Upper lobe of right lung (tissue), 1 donor: ENCODE data around the gene MAP3K20. TPM values are rescaled to one million over a fixed set of nuclear protein-coding genes. Genes with fewer than 3 reads are reported as not detected.
A peak's percentile ranks its signal among the peaks of the same experiment; 100 is the strongest.

Source experiments
- ATAC-seq: fragments of 200-7000 bp; cut with Tn5 transposase; one replicate; pipeline ENCODE4 v1.9.1; 2020; ENCODE audit warnings: mild to moderate bottlenecking, moderate library complexity
- DNase-seq: peaks from one replicate; pipeline ENCODE4 v3.0.0-alpha.2; 2020
- H3K27ac ChIP-seq: fragments of 200-600 bp; one replicate; pipeline ENCODE4 v1.8.0; 2022
- H3K27me3 ChIP-seq: fragments of 200-600 bp; one replicate; pipeline ENCODE4 v1.8.0; 2022; ENCODE audit warnings: mild to moderate bottlenecking
- H3K36me3 ChIP-seq: fragments of 200-600 bp; one replicate; pipeline ENCODE4 v1.8.0; 2022
- H3K4me1 ChIP-seq: fragments of 200-600 bp; one replicate; pipeline ENCODE4 v1.8.0; 2022
- H3K4me3 ChIP-seq: fragments of 200-600 bp; one replicate; pipeline ENCODE4 v1.8.0; 2022; ENCODE audit warnings: mild to moderate bottlenecking
- H3K9me3 ChIP-seq: fragments of 200-600 bp; one replicate; pipeline ENCODE4 v1.8.0; 2022
- intact Hi-C: fragments of 100-400 bp; cut with DNase I; formaldehyde crosslinking; loops from one replicate; pipeline ENCODE4 v1.11.0; 2022
- long read RNA-seq: library from polyadenylated mRNA; unstranded; transcript quantifications from one replicate; pipeline ENCODE4 v2.0.0, GENCODE V29; 2021
- total RNA-seq: library from RNA; stranded (reverse); fragmentation: NEBNext Ultra II Directional; extraction: Animal tissue kit (Norgen Biotek cat#: 25700); gene quantifications from one replicate; pipeline ENCODE4 v1.2.1, GENCODE V29; 2021
- TF ChIP-seq, protein P1 (sequence below): fragments of 200-600 bp; IDR thresholded peaks from one replicate; pipeline ENCODE4 v1.8.0; 2022; ENCODE audit warnings: antibody characterized with exemption
- donor health status: DM: no; HTN: yes; CAD: no; lungs with severe emphysema.

MAP3K20 gene
- 52.0 TPM for total RNA-seq
- long read RNA-seq, full-length matches to known transcripts = 57 of 78 reads
- long read RNA-seq, partial matches to known transcripts = 7 of 78 reads
- long read RNA-seq, other reads (novel, unspliced or antisense) = 14 of 78 reads

DNA sequence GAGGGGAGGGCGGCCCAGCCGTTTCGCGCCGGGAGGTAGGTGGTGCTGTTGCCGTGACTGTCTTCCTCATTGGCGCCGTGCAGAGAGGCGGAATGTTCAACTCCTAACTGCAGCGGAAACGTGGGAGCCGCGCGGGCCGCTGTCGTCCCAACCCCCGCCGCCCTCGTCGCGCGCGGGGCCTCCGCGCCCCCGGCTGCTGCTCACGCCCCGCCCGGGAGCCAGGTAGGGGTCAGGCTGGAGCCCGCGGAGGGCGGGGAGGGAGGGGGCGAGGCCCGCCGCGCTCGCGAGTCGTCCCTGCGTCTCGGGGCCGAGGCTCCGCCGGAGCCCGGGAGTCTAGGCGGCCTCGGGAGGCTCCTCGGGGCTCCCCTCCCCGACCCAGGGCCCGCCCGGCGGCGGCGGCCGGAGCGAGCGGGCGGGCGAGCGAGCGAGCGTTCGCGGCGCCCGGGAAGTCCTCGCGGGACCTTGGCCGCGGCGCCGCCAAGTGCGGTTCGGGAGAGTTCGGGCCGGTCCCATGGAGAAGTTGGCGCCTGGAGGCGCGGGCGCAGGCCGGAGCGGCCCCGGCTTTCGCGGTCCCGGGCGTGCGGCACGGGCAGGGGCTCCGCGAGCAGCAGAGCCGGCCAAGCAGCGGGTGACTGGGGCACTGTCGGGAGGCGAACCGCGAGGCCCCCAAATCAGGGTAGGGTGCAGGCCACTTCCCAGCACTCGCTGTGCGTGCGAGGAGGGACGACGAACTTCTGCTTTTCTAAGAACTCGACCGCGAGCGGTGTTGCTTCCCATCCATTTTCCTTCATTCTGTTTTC, at the start of gene MAP3K20:
MAP3K20 (plus strand) TSS at position 66 of the 800 bp plus-strand sequence. CDS start 15,186 bp downstream, outside the sequence.
- ATAC-seq (peak; percentile 89), DNase-seq (peak; percentile 88)
- Histone ChIP-seq H3K4me1 (peaks cover 14% of the 10 kb centered on the region), H3K27me3 (no peaks in the 10 kb centered on the region), H3K27ac (peak within 1 kb of the TSS; percentile 90), H3K36me3 (no peaks in the 10 kb centered on the region), H3K9me3 (no peaks in the 10 kb centered on the region), H3K4me3 (peak within 1 kb of the TSS; percentile 73)
- intact Hi-C loops = no loop called here
- TF ChIP-seq, protein P1, sequence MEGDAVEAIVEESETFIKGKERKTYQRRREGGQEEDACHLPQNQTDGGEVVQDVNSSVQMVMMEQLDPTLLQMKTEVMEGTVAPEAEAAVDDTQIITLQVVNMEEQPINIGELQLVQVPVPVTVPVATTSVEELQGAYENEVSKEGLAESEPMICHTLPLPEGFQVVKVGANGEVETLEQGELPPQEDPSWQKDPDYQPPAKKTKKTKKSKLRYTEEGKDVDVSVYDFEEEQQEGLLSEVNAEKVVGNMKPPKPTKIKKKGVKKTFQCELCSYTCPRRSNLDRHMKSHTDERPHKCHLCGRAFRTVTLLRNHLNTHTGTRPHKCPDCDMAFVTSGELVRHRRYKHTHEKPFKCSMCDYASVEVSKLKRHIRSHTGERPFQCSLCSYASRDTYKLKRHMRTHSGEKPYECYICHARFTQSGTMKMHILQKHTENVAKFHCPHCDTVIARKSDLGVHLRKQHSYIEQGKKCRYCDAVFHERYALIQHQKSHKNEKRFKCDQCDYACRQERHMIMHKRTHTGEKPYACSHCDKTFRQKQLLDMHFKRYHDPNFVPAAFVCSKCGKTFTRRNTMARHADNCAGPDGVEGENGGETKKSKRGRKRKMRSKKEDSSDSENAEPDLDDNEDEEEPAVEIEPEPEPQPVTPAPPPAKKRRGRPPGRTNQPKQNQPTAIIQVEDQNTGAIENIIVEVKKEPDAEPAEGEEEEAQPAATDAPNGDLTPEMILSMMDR = peak; percentile 46

DNA sequence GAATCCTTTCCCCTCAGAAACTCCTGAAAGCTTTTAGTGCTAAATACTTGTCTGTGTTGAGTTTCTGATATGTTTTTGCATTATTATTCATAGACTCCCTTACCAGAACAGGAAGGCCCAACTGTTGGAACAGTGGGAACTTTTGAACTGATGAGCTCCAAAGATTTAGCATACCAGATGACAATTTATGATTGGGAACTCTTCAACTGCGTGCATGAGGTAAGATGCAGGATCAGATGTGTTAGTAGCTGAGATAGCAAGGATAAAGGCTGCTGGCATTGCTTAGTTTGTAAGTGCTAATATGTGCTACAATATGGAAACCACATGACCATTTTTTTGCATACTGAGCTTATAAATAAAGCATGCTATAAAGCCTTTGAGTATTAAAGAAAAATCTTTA, 49.2 kb upstream of the MAP3K20 start:
- Histone ChIP-seq H3K27ac (no peak overlapping the region), H3K36me3 (no peaks in the 10 kb centered on the region), H3K27me3 (no peaks in the 10 kb centered on the region), H3K9me3 (no peaks in the 10 kb centered on the region), H3K4me1 (peaks cover 9% of the 10 kb centered on the region), H3K4me3 (no peak overlapping the region)
- ATAC-seq = no peak
- intact Hi-C loops = loop anchor here (10.0 kb wide), 1 partner anchor 178 kb away; no protein-coding TSS in a partner anchor
- DNase-seq = no peak
- TF ChIP-seq, protein P1 = no peak

DNA sequence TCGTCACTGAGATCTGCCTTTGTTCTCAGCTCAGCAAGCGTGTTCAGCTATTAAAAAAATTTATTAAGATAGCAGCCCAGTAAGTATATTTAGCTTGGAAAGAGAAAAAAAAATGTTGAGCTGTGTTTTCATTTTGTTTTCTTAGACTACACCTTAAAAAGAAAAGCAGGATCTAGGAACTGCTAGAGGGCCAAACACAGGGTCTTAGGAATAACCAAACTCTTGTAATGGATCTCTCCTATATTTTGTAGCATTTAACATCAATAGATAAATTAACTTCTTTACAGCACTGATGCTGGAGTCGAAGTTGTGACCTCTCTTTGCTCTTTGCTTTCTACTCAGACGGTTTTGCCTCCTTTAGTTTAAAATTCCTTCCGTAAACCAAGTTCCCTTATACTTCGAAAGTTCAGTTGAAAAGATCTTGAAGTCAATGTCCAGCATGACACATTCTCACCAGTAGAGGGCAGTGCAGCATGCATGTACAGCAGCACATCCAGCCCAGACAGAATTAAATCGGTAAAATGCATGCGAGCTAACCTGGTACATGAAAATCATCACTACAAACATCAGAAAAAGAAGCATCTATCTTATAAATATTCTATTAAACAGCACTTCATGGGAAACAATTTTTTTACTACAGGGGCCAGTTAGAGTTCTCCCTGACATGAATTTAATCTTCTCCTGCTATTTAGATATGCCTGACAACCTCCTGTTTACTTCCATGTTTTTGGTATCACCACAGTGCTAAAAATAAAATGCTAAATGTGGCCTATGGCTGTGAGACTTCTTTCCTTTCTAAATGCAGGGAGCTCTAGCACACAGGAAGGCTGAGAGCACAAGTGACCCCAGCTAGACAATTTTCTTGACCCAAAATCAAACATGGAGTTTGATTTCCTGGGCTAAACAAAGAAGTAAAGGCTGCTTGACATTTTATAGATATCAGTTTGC, 48.2 kb upstream of the MAP3K20 start:
- DNase-seq = no peak
- H3K9me3 ChIP-seq = no peaks in the 10 kb centered on the region
- H3K27ac ChIP-seq = peak overlapping the region; percentile 37
- no peaks in the 10 kb centered on the region for H3K27me3 ChIP-seq
- peak; percentile 96 for ATAC-seq
- no peak overlapping the region for H3K4me3 ChIP-seq
- intact Hi-C loops = loop anchor here (10.0 kb wide), 1 partner anchor 177 kb away; no protein-coding TSS in a partner anchor
- H3K36me3 ChIP-seq = no peaks in the 10 kb centered on the region
- peaks cover 9% of the 10 kb centered on the region for H3K4me1 ChIP-seq
- TF ChIP-seq, protein P1 = peak; percentile 95

DNA sequence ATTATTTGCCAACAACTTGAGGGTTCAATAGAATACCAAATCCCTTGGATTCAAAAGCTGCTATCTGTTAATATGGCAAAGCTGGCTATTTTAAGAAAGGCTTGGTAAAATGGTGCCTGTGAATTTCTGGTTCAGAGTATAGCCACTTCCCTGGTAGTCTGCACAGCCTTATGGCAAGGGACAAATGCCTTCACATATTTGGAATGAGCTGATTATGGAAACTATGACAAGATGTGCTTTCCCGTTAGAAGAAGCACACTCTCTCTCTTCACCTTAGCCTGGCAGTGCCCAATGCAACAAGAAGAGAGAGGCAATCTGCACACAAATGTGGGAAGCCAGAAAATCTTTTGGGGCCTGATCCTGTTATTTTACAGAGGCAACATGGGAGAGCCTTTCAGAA, 47.5 kb upstream of the MAP3K20 start:
- DNase-seq = no peak
- intact Hi-C loops = loop anchor here (10.0 kb wide), 1 partner anchor 177 kb away; no protein-coding TSS in a partner anchor
- TF ChIP-seq, protein P1 = no peak

DNA sequence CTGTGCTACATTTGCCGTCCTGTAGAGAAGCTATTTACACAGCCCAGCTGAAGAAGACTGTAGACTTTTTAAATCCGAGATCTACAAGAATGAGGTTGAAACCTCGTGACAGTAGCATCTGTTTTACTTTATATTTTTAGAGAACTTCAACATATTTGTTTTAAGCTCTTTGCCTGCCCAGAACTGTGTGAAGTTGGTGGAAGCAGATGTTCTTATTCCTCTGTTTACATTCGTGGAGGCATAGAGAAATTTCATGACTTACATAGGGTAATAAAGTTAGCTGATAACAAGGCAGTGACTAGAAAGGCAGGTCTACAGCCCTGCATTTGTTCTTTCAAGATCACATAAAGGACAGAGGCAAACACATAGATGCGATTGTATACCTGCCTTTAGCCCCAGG, 47.0 kb upstream of the MAP3K20 start:
- no peak overlapping the region for H3K27ac ChIP-seq
- H3K36me3 ChIP-seq = no peaks in the 10 kb centered on the region
- H3K9me3 ChIP-seq = no peaks in the 10 kb centered on the region
- peaks cover 9% of the 10 kb centered on the region for H3K4me1 ChIP-seq
- DNase-seq (no peak), ATAC-seq (no peak)
- H3K27me3 ChIP-seq = no peaks in the 10 kb centered on the region
- TF ChIP-seq, protein P1 = no peak
- intact Hi-C loops = loop anchor here (10.0 kb wide), 1 partner anchor 176 kb away; no protein-coding TSS in a partner anchor
- no peak overlapping the region for H3K4me3 ChIP-seq

More for the DNA sequence above, 47.5 kb upstream of the MAP3K20 start:
- Histone ChIP-seq H3K27me3 (no peaks in the 10 kb centered on the region), H3K36me3 (no peaks in the 10 kb centered on the region), H3K4me3 (no peak overlapping the region), H3K27ac (peak overlapping the region; percentile 37), H3K9me3 (no peaks in the 10 kb centered on the region), H3K4me1 (peaks cover 9% of the 10 kb centered on the region)
- no peak for ATAC-seq
